SK-MEL-5 (cell line): ENCODE results near the gene SKA2. TPM values are rescaled to one million over a fixed set of nuclear protein-coding genes. Genes with fewer than 3 reads are reported as not detected.

ENCODE experiments used
- DNase-seq: peaks from one replicate; pipeline ENCODE4 v3.0.0-alpha.2; 2016; ENCODE audit warnings: low read depth, low spot score
- in situ Hi-C: cut with HindIII; loops from 2 replicates; pipeline ENCODE4 v1.10.0; 2016; ENCODE audit warnings: low sequenced_read_pairs, high pct_unique_total_duplicates, low pct_unique_long_range_greater_than_20kb
- small RNA-seq, 2 experiments: library from RNA; depleted of rRNA; stranded (forward); fragments of <200 nt; gene quantifications; one replicate each; pipeline ENCODE3, GENCODE V24; 2014
- total RNA-seq: library from RNA; depleted of rRNA; stranded (reverse); fragments of >200 nt; shearing (Covaris generic); gene quantifications from 2 replicates; pipeline ENCODE4 v1.2.3, GENCODE V29; 2014; rRNA removed

Gene SKA2
- total RNA-seq, 1 experiment from 2014 or later = 103 TPM

DNA sequence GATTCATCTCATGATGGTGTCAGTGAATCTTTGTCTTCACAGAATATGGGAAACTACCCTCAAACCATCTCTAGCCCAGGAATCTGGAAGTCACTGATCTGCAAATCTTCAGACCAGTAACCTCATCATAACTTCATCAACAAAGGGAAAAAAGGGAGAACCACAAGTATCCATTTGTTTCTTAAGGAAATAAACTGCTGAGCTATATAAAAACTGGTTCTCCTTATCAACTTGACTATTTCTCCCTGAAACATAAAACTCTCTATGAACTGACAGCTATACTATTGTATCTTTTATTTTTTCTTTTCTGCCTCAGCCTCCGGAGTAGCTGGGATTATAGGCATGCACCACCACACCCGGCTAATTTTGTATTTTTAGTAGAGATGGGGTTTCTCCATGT is 87.6 kb downstream of the SKA2 start:
- in situ Hi-C loops = no loop called here
- DNase-seq = no peak

DNA sequence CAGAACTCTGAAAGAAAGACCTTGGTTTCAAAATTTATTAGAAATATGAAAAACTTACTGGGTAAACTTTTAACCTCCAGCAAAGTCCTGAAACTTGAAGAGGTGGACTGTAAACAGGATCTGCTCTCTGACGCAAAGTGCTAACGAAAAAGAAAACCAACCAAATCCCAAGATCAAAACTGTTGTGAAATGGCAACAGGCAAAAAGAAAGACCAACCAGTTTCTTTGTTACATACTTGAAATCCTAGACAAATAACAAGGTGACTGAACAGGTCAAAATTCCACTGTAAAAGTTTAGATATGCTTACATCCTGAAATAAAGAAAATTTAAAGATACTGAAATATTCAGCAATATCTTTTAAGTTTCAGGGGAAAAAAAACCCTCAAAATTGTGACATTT is 92.5 kb downstream of the SKA2 start:
- in situ Hi-C loops = no loop called here
- DNase-seq = no peak

Small RNA genes lying within 50 kb of the gene (small RNA-seq; reads per million reads assigned to genes)
- gene MIR301A (0.41 to 42.4 reads per million in 2 experiments), gene MIR454 (0.27 to 32.5 reads per million in 2 experiments), gene RNU2-58P (0.04 to 2.6 reads per million in 2 experiments)

Other genes starting within 250 kb of the SKA2 start
- gene TRIM37, start 48.3 kb downstream of the SKA2 start, total RNA-seq = 64.4 and 67.5 TPM in 2 replicates
- gene PRR11, start 560 bp upstream of the SKA2 start, total RNA-seq = 22.0 and 22.9 TPM in 2 replicates
- 53.1 and 60.2 TPM in 2 replicates for gene SMG8, start 54.8 kb upstream of the SKA2 start, total RNA-seq
- 13.6 and 14.3 TPM in 2 replicates for gene GDPD1, start 65.3 kb upstream of the SKA2 start, total RNA-seq
- gene YPEL2, start 176.5 kb upstream of the SKA2 start, total RNA-seq = 16.1 and 17.5 TPM in 2 replicates